Right lobe of liver (tissue), 6 donors: ENCODE data around the gene PLA2G3. TPM values are rescaled to one million over a fixed set of nuclear protein-coding genes. Genes with fewer than 3 reads are reported as not detected.

Source experiments
- ATAC-seq, 4 donors: fragments of 200-7000 bp; cut with Tn5 transposase; one replicate each; pipeline ENCODE4 v1.9.1; 2020; ENCODE audit warnings: mild to moderate bottlenecking in 4 of 4, moderate library complexity in 4 of 4
- DNase-seq, 3 donors: peaks; one replicate each; pipeline ENCODE4 v3.0.0-alpha.2; 2020
- H3K27ac ChIP-seq, 3 donors: fragments of 200-600 bp; one replicate each; pipeline ENCODE4 v1.8.0; 2022
- H3K27me3 ChIP-seq, 2 donors: fragments of 200-600 bp; one replicate each; pipeline ENCODE4 v1.8.0; 2022
- H3K36me3 ChIP-seq, 4 donors: fragments of 200-600 bp; sonication (generic) in 1 of 4; one replicate each; pipeline versions ENCODE4 v1.5.1 to v1.8.0; 2017 to 2022; ENCODE audit warnings: control low read depth in 1 of 4
- H3K4me1 ChIP-seq, 4 donors: fragments of 200-600 bp; sonication (generic) in 1 of 4; one replicate each; pipeline versions ENCODE4 v1.5.1 to v1.8.0; 2017 to 2022; ENCODE audit warnings: control low read depth in 1 of 4
- H3K4me3 ChIP-seq, 3 donors: fragments of 200-600 bp; one replicate each; pipeline ENCODE4 v1.8.0; 2022
- H3K9me3 ChIP-seq, 4 donors: fragments of 200-600 bp; sonication (generic) in 1 of 4; one replicate each; pipeline versions ENCODE4 v1.5.1 to v1.8.0; 2017 to 2022; ENCODE audit warnings: control low read depth in 1 of 4
- CTCF ChIP-seq, 4 donors: fragments of 200-600 bp in 3 of 4; fragments of 450-650 bp in 1 of 4; IDR thresholded peaks; one replicate each; pipeline versions ENCODE4 v1.5.1 to v1.8.0; 2016 to 2022; ENCODE audit warnings: antibody characterized with exemption in 4 of 4, mild to moderate bottlenecking in 2 of 4
- POLR2A ChIP-seq: fragments of 450-650 bp; IDR thresholded peaks from one replicate; pipeline ENCODE4 v1.6.1; 2017; ENCODE audit warnings: antibody characterized with exemption, mild to moderate bottlenecking
- WGBS: methylation state at CpG from one replicate; pipeline ENCODE4 v1.1.6; 2018; ENCODE audit warnings: low coverage, low lambda C conversion rate; ENCODE audit not compliant: insufficient coverage; ENCODE audit errors: missing lambda C conversion rate; 5-methylcytosine and 5-hydroxymethylcytosine counted together
- intact Hi-C, 2 donors: fragments of 100-400 bp; cut with DNase I; formaldehyde crosslinking; loops; one replicate each; pipeline versions ENCODE4 v1.11.2 to v1.14.1; 2022
- total RNA-seq, 6 experiments: library from RNA; depleted of rRNA in 2 of 6; stranded (reverse); fragments of >200 nt in 2 of 6; fragmentation: NEBNext Ultra II Directional in 3 of 6; extraction: Animal tissue kit (Norgen Biotek cat#: 25700) in 3 of 6; gene quantifications; one replicate each; pipeline versions ENCODE4 v1.1.0 to v1.2.4, GENCODE V29; 2016 to 2023
- donor health status: DM: no; HTN: yes; CAD: no.
- donor health status: DM: no; HTN: no; CAD: no.
- donor health status: DM: no; HTN: no; CAD: no.
- donor health status: DM: no; HTN: yes; CAD: no.
- donor health status: DM: no; HTN: yes; CAD: no.

Gene PLA2G3
- total RNA-seq, 6 experiments from 2014 or later = not detected

GRCh38 chr22:31104869-31105268, 35.4 kb downstream of the PLA2G3 start:
- H3K9me3 ChIP-seq = no peaks in the 10 kb centered on the region
- no peaks in the 10 kb centered on the region for H3K36me3 ChIP-seq
- no peak overlapping the region for H3K27ac ChIP-seq
- ATAC-seq = no peak
- no peak overlapping the region for H3K4me3 ChIP-seq
- no peaks in the 10 kb centered on the region for H3K27me3 ChIP-seq
- peaks cover 0 to 7% (median 0%) of the 10 kb centered on the region in 4 donors for H3K4me1 ChIP-seq
- DNase-seq = peak in 1 of 3 donors; percentile 47
- WGBS = no CpG with 5 or more reads among the region's 35 CpGs
- intact Hi-C loops = no loop called here
- TF ChIP-seq CTCF (IDR thresholded peaks at IDR 0.05) (peak in 3 of 4 donors; percentile 16 to 19 (median 18)), POLR2A (no peak)

- no peaks in the 10 kb centered on the region for H3K36me3 ChIP-seq
- ATAC-seq (no peak), DNase-seq (peak in 1 of 3 donors; percentile 50)
- intact Hi-C loops = no loop called here
- H3K27ac ChIP-seq = no peak overlapping the region
- TF ChIP-seq POLR2A (no peak), CTCF (IDR thresholded peaks at IDR 0.05) (no peak)
- no peak overlapping the region for H3K4me3 ChIP-seq
- no peaks in the 10 kb centered on the region for H3K27me3 ChIP-seq
- H3K9me3 ChIP-seq = no peaks in the 10 kb centered on the region
- WGBS = 40% methylated on average over 9 of the region's 33 CpGs
- peaks cover 0 to 7% (median 0%) of the 10 kb centered on the region in 4 donors for H3K4me1 ChIP-seq
Observed at GRCh38 chr22:31103899-31104694, 36.2 kb downstream of the PLA2G3 start.

GRCh38 chr22:31103111-31103510, 37.2 kb downstream of the PLA2G3 start:
- no peak for DNase-seq
- TF ChIP-seq CTCF (IDR thresholded peaks at IDR 0.05) (no peak), POLR2A (no peak)
- peaks cover 0 to 4% (median 0%) of the 10 kb centered on the region in 4 donors for H3K4me1 ChIP-seq
- no peak overlapping the region for H3K4me3 ChIP-seq
- no peaks in the 10 kb centered on the region for H3K9me3 ChIP-seq
- H3K36me3 ChIP-seq = no peaks in the 10 kb centered on the region
- H3K27me3 ChIP-seq = no peaks in the 10 kb centered on the region
- intact Hi-C loops = no loop called here
- no peak overlapping the region for H3K27ac ChIP-seq
- no peak for ATAC-seq
- WGBS = no CpG with 5 or more reads among the region's 2 CpGs

- Histone ChIP-seq H3K4me1 (no peaks in the 10 kb centered on the region), H3K9me3 (no peaks in the 10 kb centered on the region), H3K36me3 (no peaks in the 10 kb centered on the region), H3K27me3 (no peaks in the 10 kb centered on the region), H3K27ac (no peak overlapping the region), H3K4me3 (no peak overlapping the region)
- no peak for DNase-seq
- intact Hi-C loops = no loop called here
- peak in 1 of 4 donors; percentile 20 for ATAC-seq
- no peak for TF ChIP-seq POLR2A
- TF ChIP-seq CTCF (IDR thresholded peaks at IDR 0.05) = no peak
- 80% methylated on average over 1 of the region's 8 CpGs for WGBS
Observed at GRCh38 chr22:31102441-31103081, 37.7 kb downstream of the PLA2G3 start.
